Measurements from ENCODE around the gene SPON1.
A peak's percentile ranks its signal among the peaks of the same experiment; 100 is the strongest.
"Not testable (repeated sequence)": the region's sequence is repeated elsewhere in the genome, so short reads cannot be mapped to it uniquely, and the experiment has no call there.

SPON1 gene

DNA sequence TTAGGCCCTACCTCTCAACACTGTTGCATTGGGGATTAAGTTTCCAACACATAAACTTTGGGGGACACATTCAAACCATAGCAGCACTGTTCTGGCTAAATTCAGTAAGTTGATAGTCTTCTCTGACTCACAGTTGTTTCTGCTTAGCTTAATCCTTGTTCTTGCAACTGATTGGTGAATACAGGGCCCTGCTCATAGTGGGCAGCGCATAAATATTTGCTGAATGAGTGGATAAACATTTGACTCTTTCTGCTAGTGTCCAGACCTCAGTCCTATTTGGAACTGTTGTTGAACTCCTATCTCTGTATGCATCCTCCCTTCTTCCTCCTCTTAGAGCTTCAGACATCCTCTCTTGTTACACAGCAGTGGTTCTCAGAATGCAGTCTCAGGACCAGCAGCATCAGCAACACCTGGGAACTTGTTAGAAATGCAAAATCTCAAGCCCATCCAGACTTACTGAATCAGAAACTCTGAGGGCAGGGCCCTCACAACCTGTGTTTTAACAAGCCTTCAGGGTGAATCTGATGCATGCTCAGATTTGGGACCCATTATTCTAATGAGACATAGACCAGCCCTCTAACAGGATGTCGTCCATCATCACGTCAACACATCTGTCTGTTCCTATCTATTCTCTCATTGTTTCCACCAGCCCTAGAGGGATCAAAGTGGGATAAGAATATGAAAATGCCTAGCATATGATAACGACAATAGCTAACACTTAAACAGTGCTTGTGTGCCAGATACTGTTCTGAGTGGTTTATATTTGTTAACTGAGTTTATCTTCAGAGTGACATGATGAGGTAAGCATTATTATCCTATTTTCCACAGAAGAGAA lies 22.3 kb downstream of the SPON1 start:
- no peak for DNase-seq

DNA sequence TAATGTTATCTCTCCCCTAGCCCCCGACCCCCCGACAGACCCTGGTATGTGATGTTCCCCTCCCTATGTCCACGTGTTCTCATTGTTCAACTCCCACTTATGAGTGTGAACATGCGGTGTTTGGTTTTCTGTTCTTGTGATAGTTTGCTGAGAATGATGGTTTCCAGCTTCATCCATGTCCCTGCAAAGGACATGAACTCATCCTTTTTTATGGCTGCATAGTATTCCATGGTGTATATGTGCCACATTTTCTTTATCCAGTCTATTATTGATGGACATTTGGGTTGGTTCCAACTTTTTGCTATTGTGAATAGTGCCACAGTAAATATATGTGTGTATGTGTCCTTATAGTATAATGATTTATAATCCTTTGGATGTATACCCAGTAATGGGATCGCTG lies 24.2 kb downstream of the SPON1 start:
- DNase-seq, result not testable (repeated sequence)

DNA sequence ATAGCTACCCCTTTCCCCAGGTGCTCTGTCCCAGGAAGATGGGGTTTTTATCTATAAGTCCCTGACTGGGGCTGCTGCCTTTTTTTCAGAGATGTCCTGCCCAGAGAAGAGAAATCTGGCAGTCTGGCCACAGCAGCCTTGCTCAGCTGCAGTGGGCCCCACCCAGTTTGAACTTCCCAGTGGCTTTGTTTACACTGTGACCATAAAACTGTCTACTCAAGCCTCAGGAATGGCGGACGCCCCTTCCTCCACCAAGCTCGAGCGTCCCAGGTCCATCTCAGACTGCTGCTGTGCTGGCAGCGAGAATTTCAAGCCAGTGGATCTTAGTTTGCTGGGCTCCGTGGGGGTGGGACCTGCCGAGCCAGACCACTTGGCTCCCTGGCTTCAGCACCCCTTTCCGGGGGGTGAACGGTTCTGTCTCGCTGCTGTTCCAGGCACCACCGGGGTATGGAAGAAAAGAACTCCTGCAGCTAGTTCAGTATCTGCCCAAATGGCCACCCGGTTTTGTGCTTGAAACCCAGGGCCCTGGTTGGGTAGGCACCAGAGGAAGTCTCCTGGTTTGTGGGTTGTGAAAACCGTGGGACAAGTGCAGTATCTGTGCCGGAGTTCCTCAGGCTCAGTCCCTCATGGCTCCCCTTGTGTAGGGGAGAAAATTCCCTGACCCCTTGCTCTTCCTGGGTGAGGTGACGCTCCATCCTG lies 29.8 kb downstream of the SPON1 start:
- not testable (repeated sequence) for DNase-seq

DNA sequence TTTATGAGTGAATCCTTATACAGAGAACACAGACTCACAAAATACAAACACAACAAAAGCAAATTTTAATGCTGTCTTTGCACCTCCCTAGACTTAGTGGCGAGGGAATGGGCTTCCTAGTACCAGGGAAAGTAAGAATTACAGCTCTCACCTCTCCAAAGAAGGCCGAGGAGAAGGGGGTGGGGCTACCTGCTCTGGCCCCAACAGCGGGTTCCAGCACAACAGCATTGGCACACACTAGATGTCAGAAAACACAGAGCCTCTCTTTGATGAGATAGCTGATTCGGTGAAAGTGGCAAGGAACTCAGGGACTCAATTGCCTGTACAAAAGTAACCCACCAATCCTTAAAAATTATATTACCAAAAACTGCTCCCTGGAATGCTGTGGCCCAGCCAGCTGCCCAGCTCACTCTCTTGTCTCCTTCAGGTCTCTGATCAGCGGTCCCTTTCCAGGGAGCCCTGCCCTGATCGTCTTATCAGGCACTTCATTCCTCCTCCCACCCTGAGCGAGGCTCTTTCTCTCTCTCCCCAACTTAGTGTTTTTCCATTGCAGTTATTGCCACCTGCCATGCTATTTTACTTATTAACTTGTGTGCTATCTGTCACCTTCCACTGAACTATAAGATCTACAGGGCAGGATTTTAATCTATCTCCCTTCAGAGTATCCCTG lies 30.7 kb downstream of the SPON1 start:
- no peak for DNase-seq

DNA sequence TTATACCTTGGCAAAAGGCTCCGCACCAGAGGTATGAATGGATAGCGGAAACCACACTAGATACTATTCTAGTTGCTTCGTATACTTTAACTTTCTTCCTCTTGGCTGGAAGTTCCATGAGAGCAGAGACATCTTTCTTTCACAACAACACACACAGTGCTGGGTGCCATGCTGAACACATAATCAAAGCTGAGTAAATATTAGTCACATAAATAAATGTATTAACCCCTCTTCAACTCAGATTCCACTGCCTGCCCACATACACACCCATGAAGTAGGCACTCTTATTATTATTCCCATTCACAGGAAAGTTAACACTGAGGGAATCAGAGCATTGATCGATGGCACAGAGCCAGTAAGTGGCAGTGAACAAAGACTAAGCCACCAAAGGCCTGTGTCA lies 35.4 kb downstream of the SPON1 start:
- DNase-seq, result no peak

DNA sequence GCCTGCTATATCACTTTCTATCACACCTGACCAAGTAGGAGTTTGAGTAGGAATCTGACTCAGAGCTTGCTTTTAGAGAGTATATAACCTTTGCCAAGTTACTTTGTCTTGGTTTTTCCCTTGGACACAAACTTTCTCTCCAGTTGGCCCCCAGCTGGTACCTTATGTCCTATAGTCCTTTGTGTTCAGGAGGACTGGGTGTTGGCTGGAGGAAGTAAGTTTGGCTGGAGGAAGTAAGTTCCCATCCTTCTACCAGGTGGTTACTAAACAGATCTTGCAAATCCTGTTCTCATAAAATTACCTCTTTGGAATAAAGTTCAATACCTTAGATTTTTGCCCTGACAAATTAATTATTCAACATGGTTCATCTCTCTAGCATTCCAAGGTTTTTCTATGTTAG lies 37.2 kb downstream of the SPON1 start:
- no peak for DNase-seq

DNA sequence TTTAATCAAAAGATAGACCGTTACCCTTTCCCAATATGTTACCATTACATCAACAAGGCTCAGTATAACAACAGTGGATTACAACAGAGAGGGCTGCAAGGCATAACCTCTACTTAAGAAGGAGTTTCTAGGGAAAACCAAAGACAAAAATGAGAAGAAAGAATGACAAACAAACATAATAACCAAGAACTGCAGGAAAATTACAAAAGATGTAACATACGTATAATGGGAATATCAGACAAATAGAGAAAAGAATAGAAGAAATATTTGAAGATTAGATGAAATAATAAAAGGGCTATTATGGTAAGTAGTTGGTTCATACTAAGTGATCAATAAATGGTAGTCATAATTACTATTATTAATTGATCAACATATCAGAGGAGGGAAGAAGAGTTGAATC lies 39.1 kb downstream of the SPON1 start:
- DNase-seq, result no peak

DNA sequence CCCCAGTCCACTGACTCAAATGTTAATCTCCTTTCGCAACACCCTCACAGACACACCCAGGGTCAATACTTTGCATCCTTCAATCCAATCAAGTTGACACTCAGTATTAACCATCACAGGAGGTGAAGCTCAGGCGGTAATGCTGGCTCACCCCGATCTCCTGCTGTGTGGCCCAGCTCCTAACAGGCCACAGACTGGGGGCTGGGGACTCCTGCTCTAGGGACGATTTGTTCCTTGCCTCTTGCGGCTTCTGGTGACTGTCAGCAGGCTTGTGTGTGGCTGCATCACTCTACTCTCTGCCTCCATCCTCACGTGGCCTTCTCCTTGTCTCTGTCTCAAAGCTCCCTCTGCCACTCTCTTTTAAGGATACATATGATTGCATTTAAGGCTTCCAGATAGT lies 45.0 kb downstream of the SPON1 start:
- no peak for DNase-seq

DNA sequence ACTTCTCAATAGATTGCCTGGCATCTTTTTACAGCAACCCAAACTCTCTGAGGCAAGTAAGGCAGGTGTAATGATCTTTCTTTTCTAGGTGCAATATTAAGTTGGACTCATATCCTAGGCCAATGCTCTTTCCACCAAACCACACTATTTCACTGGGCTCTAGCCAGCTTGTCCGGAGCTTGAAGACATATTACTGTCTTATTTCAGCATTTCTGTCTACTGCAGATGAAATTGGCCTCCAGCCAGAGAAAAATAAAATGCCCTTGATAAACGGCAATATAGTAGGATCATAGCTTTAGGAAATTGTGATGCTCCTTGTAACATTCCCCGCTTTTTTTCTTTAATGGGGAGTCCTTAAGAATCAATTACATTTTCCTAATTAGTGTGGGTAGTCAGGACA lies 48.1 kb downstream of the SPON1 start:
- no peak for DNase-seq

DNA sequence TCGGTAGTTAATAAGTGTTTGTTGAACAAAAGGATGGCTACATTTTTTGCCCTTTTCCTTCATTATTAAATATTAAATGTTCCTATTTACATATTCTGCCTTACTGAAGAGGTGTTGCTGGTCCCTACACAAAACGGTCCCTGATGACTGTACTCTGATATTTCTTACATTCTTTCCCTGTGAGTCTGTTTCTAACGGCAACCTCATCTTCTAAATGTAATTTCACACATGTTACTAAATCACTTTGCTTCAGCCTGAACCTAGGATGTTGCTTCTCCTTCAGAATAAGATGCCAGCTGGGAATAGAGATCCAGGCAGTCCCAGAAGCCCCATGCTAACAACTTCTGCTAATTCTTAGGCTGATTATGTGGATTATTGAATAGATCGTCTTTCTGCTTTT lies 50.3 kb downstream of the SPON1 start:
- DNase-seq, result no peak

DNA sequence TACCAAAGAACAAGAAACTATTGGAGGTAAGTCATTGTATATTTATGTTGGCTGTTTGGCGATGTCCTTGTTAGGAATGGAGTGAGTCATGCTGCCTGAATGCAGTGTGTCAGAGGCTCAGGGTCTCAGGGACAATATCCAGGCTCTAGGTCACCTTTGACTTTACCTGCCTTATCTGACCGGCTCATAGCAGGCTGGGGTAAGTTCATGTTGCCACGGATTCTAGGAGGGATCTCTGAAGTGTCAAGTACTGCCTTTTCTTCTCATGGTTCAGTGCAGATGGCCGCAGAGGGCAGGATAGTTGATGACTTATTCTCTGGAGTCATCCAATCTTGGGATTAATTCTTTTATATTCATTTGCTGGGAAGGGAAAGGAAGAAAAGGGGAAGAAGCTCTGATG lies 53.2 kb downstream of the SPON1 start:
- no peak for DNase-seq

DNA sequence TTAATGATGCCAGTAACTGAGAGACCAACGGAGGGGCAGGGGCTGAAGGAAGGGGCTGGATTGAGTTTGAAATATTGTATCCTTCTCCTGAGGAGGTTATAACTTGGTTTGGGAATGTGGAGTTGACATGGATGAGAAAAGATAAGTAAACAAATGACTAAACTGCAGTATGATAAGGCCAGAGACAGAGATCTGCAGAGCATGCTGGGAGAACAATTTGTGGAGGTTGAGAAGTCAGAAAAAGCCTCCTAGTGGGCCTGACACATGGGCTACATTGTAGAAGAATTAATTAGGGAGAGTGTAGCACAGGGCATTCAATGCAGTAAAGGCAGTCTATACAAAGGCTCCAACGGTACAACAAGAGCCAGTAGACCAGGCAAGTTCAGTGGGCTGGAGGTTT lies 55.9 kb downstream of the SPON1 start:
- DNase-seq, result no peak

DNA sequence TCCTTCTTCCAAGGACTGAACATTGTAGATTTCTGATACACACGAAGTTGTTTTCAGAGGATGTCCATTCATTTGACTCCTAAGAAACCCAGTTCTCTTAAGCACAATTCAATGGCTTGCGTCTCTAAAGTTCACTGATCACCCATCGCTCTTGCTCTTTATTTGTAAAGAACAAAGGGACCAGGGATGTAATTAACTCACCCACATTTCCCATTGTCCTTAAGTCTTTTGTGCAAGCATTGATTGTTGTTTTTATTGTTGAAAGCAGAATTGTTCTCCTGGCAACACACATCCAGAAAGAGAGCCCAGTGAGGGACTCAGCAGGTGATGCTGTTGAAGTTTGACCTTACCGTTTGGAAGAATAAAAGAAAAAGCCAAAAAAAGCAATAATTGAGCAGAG lies 59.2 kb downstream of the SPON1 start:
- no peak for DNase-seq

DNA sequence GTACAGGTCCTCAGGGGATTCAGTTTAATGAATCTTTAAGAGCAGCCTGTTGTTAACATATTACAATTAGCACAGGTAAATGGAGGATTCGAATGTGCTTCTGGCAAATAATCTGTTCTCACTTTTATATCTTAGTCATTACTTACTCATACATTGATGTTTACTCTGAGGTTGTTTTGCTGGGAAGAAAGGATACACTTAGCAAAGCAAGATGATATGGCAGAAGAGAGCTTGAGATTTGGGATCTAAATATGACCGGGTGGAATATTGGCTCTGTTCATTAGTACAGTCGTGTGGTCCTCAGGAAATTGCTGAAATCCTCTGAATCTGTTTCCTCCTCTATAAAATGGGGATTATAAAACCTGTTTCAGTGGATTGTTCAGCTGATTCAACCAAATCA lies 59.7 kb downstream of the SPON1 start:
- DNase-seq, result no peak

DNA sequence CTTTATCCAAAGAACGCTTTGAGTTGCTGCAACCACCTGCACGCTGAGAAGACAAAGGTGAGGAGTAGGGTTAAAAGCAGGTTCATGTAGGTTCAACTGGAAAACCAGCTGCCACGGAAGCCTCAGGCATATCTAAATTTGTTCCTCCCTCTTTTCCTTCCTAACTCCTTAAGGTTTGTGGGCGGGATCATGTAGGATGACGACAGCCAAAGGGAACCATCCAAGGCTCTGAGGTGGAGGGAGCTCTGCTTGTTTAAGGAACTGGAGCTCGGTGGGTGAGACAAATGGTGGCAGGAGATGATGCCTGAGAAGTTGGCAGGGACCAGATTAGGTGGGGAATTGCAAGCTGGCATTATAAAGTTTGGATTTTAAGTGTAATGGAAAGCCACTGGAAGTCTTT lies 60.3 kb downstream of the SPON1 start:
- DNase-seq, result no peak

DNA sequence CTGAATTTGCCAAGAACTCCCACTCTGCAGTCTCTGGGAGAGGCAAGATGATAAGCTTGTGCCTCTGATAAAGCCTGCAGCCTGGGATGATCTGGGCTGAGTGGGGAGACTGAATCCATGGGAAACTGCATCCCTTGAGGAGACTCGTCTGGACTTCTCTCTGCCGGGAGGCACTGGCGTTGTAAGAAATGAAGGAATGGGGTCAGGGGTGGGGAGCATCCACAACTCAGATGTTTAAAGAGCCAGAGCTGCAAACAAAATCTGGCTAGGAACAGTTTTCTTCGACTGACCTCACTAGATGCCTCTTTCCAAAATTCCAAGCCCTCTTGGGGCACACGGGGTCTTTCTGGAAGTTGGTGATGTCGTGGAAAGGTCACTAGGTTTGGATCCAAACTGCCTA lies 64.4 kb downstream of the SPON1 start:
- DNase-seq, result no peak

DNA sequence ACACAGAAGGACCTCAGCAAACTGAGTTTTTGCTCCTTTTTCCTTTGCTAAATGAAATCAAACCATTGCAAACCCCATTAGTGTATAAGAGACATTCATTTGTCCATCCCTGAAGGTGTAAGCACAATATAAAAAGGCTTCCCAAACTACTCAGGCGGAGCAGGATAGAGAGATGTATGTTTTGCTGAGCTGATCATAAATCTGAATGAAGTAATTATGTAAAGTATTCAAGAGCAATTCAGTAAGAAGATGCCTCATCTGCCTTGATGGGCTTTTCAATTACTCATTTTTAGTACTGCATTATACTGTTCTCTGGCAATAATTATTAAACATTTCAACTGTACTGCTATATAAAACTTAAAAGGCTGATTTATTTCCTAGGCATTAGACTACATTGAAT lies 65.0 kb downstream of the SPON1 start:
- DNase-seq, result no peak

DNA sequence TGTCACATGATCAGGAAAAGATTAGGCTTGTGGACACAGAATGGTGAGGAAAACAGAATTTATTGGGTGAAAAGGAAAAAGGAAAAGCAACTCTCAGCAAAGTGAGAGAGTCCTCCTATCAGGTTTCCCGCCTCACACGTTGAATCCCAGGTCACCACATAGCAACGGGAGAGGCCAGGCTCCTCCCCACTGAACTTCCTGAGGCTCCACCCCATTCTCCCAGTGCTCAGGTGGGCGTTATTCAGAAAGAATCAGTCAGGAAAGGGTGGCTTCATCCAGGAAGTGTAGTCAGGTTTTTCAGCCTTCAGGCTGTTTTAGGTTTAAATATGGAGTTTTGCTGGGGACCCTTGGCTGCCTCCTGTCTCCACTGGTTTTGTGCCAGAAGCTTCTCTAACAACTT lies 66.9 kb downstream of the SPON1 start:
- DNase-seq, result no peak

DNA sequence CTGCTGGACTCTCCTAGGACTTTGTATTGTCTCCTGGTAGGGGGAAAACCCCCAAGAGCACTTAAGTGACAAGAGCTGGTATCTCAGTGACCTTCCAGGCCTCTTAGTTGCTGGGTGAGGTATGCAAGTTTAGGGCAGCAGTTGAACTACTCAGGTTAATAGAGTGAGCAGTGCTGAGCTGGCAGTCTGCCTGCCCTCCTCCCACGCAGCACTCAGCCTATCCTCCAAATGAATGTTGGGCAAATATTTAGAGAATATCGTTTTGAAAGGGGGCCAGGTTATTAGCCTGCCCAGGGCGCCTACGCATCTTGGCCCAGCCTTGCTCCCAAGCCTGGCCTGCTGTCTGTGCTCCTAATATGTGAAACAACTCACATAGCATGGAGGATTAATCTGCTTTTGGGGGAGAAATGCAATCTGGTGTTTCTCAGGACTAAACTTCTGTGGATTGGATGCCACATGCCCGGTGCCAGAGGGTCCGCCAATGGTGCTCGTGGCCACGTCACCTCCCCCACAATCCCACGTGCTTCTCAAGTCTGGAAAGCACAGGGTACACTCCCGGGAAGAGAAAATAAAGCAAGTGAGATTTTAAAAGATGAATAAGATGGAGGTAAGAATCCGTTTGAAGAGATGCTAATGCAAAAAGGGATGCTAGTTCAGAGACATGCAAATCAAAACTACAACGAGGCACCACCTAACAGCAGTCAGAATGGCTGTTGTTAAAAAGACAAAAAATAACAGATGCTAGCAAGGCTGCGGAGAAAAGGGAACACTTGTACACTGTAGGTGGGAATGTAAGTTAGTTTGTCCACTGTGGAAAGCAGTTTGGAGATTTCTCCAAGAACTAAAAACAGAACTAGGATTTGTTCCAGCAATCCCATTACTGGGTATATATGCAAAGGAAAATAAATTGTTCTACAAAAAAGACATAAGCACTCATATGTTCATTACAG lies 67.7 kb downstream of the SPON1 start:
- DNase-seq, result peak; percentile 72

DNA sequence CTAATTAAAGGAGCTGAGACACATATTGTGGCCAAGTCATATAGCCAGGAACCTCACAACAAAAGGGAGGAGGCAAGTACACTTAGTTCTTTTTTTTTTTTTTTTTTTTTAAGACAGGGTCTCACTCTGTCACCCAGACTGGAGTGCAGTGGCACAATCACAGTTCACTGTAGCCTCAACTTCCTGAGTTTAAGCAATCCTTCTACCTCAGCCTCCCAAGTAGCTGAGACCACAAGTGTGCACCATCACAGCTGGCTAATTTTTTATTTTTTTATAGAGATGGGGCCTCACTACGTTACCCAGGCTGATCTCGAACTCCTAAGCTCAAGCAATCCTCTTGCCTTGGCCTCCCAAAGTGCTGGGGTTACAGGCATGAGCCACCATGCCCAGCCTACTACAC lies 73.0 kb downstream of the SPON1 start:
- not testable (repeated sequence) for DNase-seq

DNA sequence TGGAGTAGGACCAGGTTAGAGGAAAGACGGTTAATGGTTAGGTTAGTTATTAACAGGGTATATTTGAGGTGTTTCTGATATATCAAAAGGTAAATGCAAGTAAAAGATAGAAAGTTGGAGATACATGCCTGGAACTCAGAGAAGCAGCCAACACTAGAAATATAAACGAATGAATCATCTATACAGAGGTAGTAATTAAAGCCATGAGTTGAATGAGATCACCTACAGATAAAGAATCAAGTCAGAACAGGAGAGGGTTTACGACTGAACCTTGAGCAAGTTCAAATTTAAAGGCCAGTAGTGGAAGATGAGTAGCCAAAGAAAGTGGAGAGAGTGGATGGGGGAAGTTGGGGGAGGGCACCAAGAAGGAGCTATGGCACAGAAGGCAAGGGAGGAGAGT lies 73.9 kb downstream of the SPON1 start:
- DNase-seq, result no peak

DNA sequence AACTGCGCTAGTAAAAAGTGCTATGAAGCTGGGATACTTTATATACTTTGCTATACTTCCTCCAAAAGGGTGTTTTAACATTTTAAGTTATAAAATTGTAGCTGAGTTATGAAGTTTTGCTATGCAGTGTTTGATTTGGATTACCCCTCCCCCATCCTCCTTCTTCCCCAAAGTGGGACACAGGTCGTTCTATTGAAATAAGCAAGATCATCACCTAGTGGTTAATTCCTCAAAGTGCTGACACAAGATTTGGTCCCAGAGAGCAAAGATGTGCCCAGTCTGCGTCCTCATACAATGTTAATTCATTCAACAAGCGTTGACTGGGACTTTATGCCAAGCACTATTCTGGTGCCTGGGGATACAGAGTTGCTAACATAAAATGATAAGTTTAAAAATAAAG lies 78.5 kb downstream of the SPON1 start:
- no peak for DNase-seq

DNA sequence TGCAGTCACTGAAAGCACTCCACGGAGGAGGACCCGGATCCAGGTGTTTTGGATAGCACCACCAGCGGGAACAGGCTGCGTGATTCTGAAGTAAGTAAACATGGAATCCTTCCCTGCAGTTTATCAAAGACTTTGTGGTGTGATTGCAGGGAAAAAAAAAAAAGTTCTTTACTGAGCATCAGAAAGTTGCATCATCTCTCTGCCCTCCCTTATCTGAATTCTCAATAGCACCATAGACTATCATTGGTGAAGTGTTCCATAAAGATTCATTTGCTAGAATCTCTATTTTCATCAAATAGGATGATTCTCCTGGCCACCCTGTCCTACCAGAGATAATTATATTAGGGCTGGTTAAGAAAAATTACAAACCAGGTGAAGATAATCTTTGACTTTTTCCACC lies 79.0 kb downstream of the SPON1 start:
- no peak for DNase-seq
